AG09319 (cell line): ENCODE data around the gene AKAP13.

Experiments used
- DNase-seq: peaks from one replicate; pipeline ENCODE4 v3.0.0-alpha.2; 2010; ENCODE audit warnings: low read depth; ENCODE audit errors: extremely low read depth
- CTCF ChIP-seq: IDR thresholded peaks from 2 replicates; pipeline ENCODE4 v1.5.1; 2011; ENCODE audit warnings: low read depth, mild to moderate bottlenecking, inconsistent platforms, low read length, moderate library complexity

Gene AKAP13

GRCh38 chr15:85489773-85490493 is 109.5 kb downstream of the AKAP13 start:
- no peak for DNase-seq
- no peak for TF ChIP-seq CTCF

- no peak for DNase-seq
- no peak for TF ChIP-seq CTCF
Observed at GRCh38 chr15:85490856-85491255, 110.5 kb downstream of the AKAP13 start.

- DNase-seq: no peak
- TF ChIP-seq CTCF: no peak
Observed at GRCh38 chr15:85491691-85492090, 111.3 kb downstream of the AKAP13 start.

GRCh38 chr15:85492406-85492805 is 112.0 kb downstream of the AKAP13 start:
- no peak for DNase-seq
- TF ChIP-seq CTCF: no peak

GRCh38 chr15:85493260-85493659 is 112.9 kb downstream of the AKAP13 start:
- no peak for DNase-seq
- no peak for TF ChIP-seq CTCF

- no peak for TF ChIP-seq CTCF
- no peak for DNase-seq
Observed at GRCh38 chr15:85494048-85494777, 113.8 kb downstream of the AKAP13 start.

GRCh38 chr15:85495096-85495495 is 114.7 kb downstream of the AKAP13 start:
- no peak for TF ChIP-seq CTCF
- DNase-seq: no peak
